PC-3 (cell line): ENCODE results near the gene BRD9. TPM values are rescaled to one million over a fixed set of nuclear protein-coding genes. Genes with fewer than 3 reads are reported as not detected.
"Not testable (repeated sequence)": the region's sequence is repeated elsewhere in the genome, so short reads cannot be mapped to it uniquely, and the experiment has no call there.

ENCODE experiments used
- ATAC-seq: fragments of 200-7000 bp; cut with Tn5 transposase; 2 replicates; pipeline ENCODE4 v1.9.1; 2020; ENCODE audit warnings: mild to moderate bottlenecking, moderate library complexity
- BruUV-seq: library from RNA; stranded (reverse); fragments of 400-500 nt; replicated peaks from 2 replicates; lab custom pipeline; 2021; lab: Mats Ljungman, UMichigan
- CTCF ChIA-PET: fragments of 300-600 bp; sonication (Branson Sonifier 250); formaldehyde crosslinking; loops from one replicate; lab custom pipeline; 2022; ENCODE audit warnings: antibody characterized with exemption; lab: Charles Lee
- POLR2A ChIA-PET: fragments of 300-600 bp; sonication (Branson Sonifier 250); formaldehyde crosslinking; loops from one replicate; lab custom pipeline; 2022; ENCODE audit warnings: antibody characterized with exemption; ENCODE audit not compliant: unreplicated experiment; lab: Charles Lee
- DNase-seq: peaks from one replicate; pipeline ENCODE4 v3.0.0-alpha.2; 2015
- H2AFZ ChIP-seq: fragments of 300-600 bp; sonication (generic); 2 replicates; pipeline ENCODE4 v1.6.0; 2016; ENCODE audit warnings: antibody characterized with exemption, low read length
- H3F3A ChIP-seq: fragments of 300-600 bp; sonication (generic); one replicate; pipeline ENCODE4 v1.6.0; 2017; ENCODE audit warnings: antibody characterized with exemption, low read length, control low read depth, mild to moderate bottlenecking; ENCODE audit not compliant: unreplicated experiment
- H3K27ac ChIP-seq: fragments of 300-600 bp; sonication (generic); 2 replicates; pipeline ENCODE4 v1.5.1; 2016; ENCODE audit warnings: mild to moderate bottlenecking, low read length
- H3K27me3 ChIP-seq: fragments of 300-600 bp; sonication (generic); 2 replicates; pipeline ENCODE4 v1.6.1; 2016; ENCODE audit warnings: low read length, mixed read lengths
- H3K36me3 ChIP-seq: fragments of 300-600 bp; sonication (generic); 2 replicates; pipeline ENCODE4 v1.6.1; 2016; ENCODE audit warnings: low read depth, mixed run types, low read length, mixed read lengths
- H3K4me1 ChIP-seq: fragments of 300-600 bp; sonication (generic); 2 replicates; pipeline ENCODE4 v1.5.1; 2016; ENCODE audit warnings: low read length; ENCODE audit not compliant: insufficient read depth
- H3K4me2 ChIP-seq: fragments of 300-600 bp; sonication (generic); 2 replicates; pipeline ENCODE4 v1.6.0; 2016; ENCODE audit warnings: low read length
- H3K4me3 ChIP-seq: fragments of 300-600 bp; sonication (generic); 2 replicates; pipeline ENCODE4 v1.5.1; 2016; ENCODE audit warnings: mild to moderate bottlenecking, low read length, mixed read lengths
- H3K79me2 ChIP-seq: fragments of 300-600 bp; sonication (generic); 2 replicates; pipeline ENCODE4 v1.6.1; 2017; ENCODE audit warnings: low read length, mixed read lengths
- H3K9ac ChIP-seq: fragments of 300-600 bp; sonication (generic); 2 replicates; pipeline ENCODE4 v1.6.0; 2016; ENCODE audit warnings: mild to moderate bottlenecking, low read length
- H3K9me2 ChIP-seq: fragments of 300-600 bp; sonication (generic); replicated peaks from 2 replicates; pipeline ENCODE4 v1.6.1; 2016; ENCODE audit warnings: mixed run types, low read length, mixed read lengths
- H3K9me3 ChIP-seq: fragments of 300-600 bp; sonication (generic); 2 replicates; pipeline ENCODE4 v1.6.1; 2016; ENCODE audit warnings: low read length, mixed read lengths
- H4K20me1 ChIP-seq: fragments of 300-600 bp; sonication (generic); 2 replicates; pipeline ENCODE4 v1.6.1; 2016; ENCODE audit warnings: low read length, mixed read lengths
- CTCF ChIP-seq: fragments of 300-600 bp; sonication (generic); conservative IDR thresholded peaks from 2 replicates; pipeline ENCODE4 v1.5.1; 2017; ENCODE audit warnings: antibody characterized with exemption, low read depth, mild to moderate bottlenecking, low read length
- EZH2 ChIP-seq: fragments of 300-600 bp; sonication (generic); IDR thresholded peaks from one replicate; pipeline ENCODE4 v1.6.1; 2017; ENCODE audit warnings: antibody characterized with exemption, mild to moderate bottlenecking, low read length; ENCODE audit not compliant: unreplicated experiment
- EZH2phosphoT487 ChIP-seq: fragments of 300-600 bp; sonication (generic); IDR thresholded peaks from 2 replicates; pipeline ENCODE4 v1.6.1; 2018; ENCODE audit warnings: mild to moderate bottlenecking, antibody characterized with exemption, low read length, borderline replicate concordance
- intact Hi-C: fragments of 100-400 bp; cut with micrococcal nuclease; formaldehyde crosslinking; loops from 2 replicates; pipeline ENCODE4 v1.9.0; 2023
- total RNA-seq: library from RNA; depleted of rRNA; stranded (reverse); fragments of >200 nt; gene quantifications from 2 replicates; pipeline ENCODE4 v1.2.3, GENCODE V29; 2014

BRD9 gene
- total RNA-seq, 1 experiment from 2014 or later, result 50.4 TPM

DNA sequence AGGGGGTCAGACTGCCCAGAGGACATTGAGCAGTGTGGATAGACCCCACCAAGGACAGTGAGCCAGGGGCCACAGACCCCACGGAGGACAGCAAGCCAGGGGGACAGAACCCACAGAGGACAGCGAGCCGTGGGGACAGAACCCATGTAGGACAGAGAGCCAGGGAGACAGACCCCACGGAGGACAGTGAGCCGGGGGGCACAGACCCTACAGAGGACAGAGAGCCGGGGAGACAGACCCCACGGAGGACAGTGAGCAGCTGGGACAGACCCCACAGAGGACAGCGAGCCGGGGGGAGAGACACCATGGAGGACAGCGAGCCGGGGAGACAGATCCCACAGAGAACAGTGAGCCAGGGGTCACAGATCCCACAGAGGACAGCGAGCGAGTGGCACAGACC is 38.4 kb downstream of the BRD9 start:
- Histone ChIP-seq H4K20me1 (no peaks in the 10 kb centered on the region), H3K4me2 (no peak overlapping the region), H3K27me3 (no peaks in the 10 kb centered on the region), H3K4me1 (peaks cover 15% of the 10 kb centered on the region; the same call in 1 of the 2 replicates), H3K9ac (no peak overlapping the region), H3K79me2 (no peaks in the 10 kb centered on the region), H2AFZ (no peak overlapping the region), H3K27ac (no peak overlapping the region), H3F3A (no peaks in the 10 kb centered on the region), H3K9me2 (no peaks in the 10 kb centered on the region), H3K4me3 (no peak overlapping the region), H3K36me3 (no peaks in the 10 kb centered on the region), H3K9me3 (no peaks in the 10 kb centered on the region)
- POLR2A ChIA-PET, result interaction anchor here (0.6 kb wide), 1 partner anchor 39 kb away, joined by 3 read pairs; the partner anchor contains the start of genes BRD9 and TRIP13
- no peak for TF ChIP-seq EZH2phosphoT487
- no peak for TF ChIP-seq CTCF
- no peak for TF ChIP-seq EZH2
- CTCF ChIA-PET, result no interaction called here
- no peak for DNase-seq
- no TSS peak for BruUV-seq
- intact Hi-C loops, result loop anchor here (5.0 kb wide), 1 partner anchor 182 kb away; no protein-coding TSS in a partner anchor
- ATAC-seq, result no peak

- H3K9ac ChIP-seq, H3K27ac ChIP-seq, DNase-seq, H3K4me2 ChIP-seq, H3K36me3 ChIP-seq, H3K27me3 ChIP-seq, H3K9me3 ChIP-seq, H3K9me2 ChIP-seq, CTCF ChIA-PET, H3K79me2 ChIP-seq, ATAC-seq, H3F3A ChIP-seq, H2AFZ ChIP-seq, H4K20me1 ChIP-seq, H3K4me3 ChIP-seq, BruUV-seq: not testable (repeated sequence)
- intact Hi-C loops, result loop anchor here (5.0 kb wide), 1 partner anchor 181 kb away; no protein-coding TSS in a partner anchor
- peaks cover 15% of the 10 kb centered on the region; the same call in 1 of the 2 replicates for H3K4me1 ChIP-seq
- POLR2A ChIA-PET, result interaction anchor here (0.6 kb wide), 1 partner anchor 39 kb away, joined by 3 read pairs; the partner anchor contains the start of genes BRD9 and TRIP13
Observed at GRCh38 chr5:853416-854090, 39.0 kb downstream of the BRD9 start.

GRCh38 chr5:852431-853401 is 39.9 kb downstream of the BRD9 start:
- Histone ChIP-seq H3K4me3 (no peak overlapping the region), H3K27me3 (no peaks in the 10 kb centered on the region), H3K9ac (no peak overlapping the region), H3K9me3 (no peaks in the 10 kb centered on the region), H2AFZ (no peak overlapping the region), H3K9me2 (no peaks in the 10 kb centered on the region), H3K4me2 (no peak overlapping the region), H4K20me1 (no peaks in the 10 kb centered on the region), H3K79me2 (no peaks in the 10 kb centered on the region), H3K27ac (no peak overlapping the region), H3K36me3 (no peaks in the 10 kb centered on the region), H3F3A (no peaks in the 10 kb centered on the region), H3K4me1 (peaks cover 15% of the 10 kb centered on the region; the same call in 1 of the 2 replicates)
- DNase-seq, result no peak
- intact Hi-C loops, result loop anchor here (5.0 kb wide), 1 partner anchor 180 kb away; no protein-coding TSS in a partner anchor
- BruUV-seq, result no TSS peak
- ATAC-seq, result no peak
- POLR2A ChIA-PET, result no interaction called here
- CTCF ChIA-PET, result no interaction called here
- TF ChIP-seq EZH2phosphoT487 (no peak), EZH2 (no peak), CTCF (no peak)
